ENCODE results near the gene GET3. TPM values are rescaled to one million over a fixed set of nuclear protein-coding genes. Genes with fewer than 3 reads are reported as not detected.
A peak's percentile ranks its signal among the peaks of the same experiment; 100 is the strongest.

Gene GET3
- total and polyA plus RNA-seq, 2 of the 13 experiments (the other 11 are each of a cell fraction or from before 2014, with no cell fraction given) = 57.7 to 59.4 TPM

GRCh38 chr19:12789904-12790619, 52.8 kb downstream of the GET3 start (continued):
- 0 out of 2 replicates have a peak, but pooled peaks have one; percentile 14 for TF ChIP-seq NR2C2 (CRISPR knock-in tag; IDR thresholded peaks at IDR 0.05; ENCODE audit: borderline replicate concordance)
- TF ChIP-seq RARA (CRISPR knock-in tag; IDR thresholded peaks at IDR 0.05) = peak; percentile 27; the same call in 1 of the 2 replicates
- TF ChIP-seq HOXA5 (CRISPR knock-in tag; IDR thresholded peaks at IDR 0.05) = no peak
- no peak for TF ChIP-seq E2F2 (CRISPR knock-in tag; IDR thresholded peaks at IDR 0.05; ENCODE audit: borderline replicate concordance)
- TF ChIP-seq HDAC2 (CRISPR knock-in tag; IDR thresholded peaks at IDR 0.05) = peak; percentile 47; the same call in 1 of the 2 replicates
- TF ChIP-seq SATB2 (CRISPR knock-in tag; IDR thresholded peaks at IDR 0.05) = no peak
- no peak for TF ChIP-seq ZNF800 (CRISPR knock-in tag; IDR thresholded peaks at IDR 0.05)
- peak; percentile 55; the same call in 1 of the 2 replicates for TF ChIP-seq SMAD3 (CRISPR knock-in tag; IDR thresholded peaks at IDR 0.05)
- no peak for TF ChIP-seq ZFP62 (CRISPR knock-in tag; IDR thresholded peaks at IDR 0.05)
- TF ChIP-seq PBX3 (CRISPR knock-in tag; IDR thresholded peaks at IDR 0.05; ENCODE audit: borderline replicate concordance) = no peak
- TF ChIP-seq ZNF296 (CRISPR knock-in tag; conservative IDR thresholded peaks at IDR 0.05) = no peak
- no peak; the same call in 1 of the 2 replicates for TF ChIP-seq ZBTB2 (CRISPR knock-in tag; IDR thresholded peaks at IDR 0.05; ENCODE audit: low read depth)
- 0 out of 2 replicates have a peak, but pooled peaks have one; percentile 57 for TF ChIP-seq ZNF790 (CRISPR knock-in tag; IDR thresholded peaks at IDR 0.05; ENCODE audit: borderline replicate concordance)
- TF ChIP-seq ZFP1 (CRISPR knock-in tag; IDR thresholded peaks at IDR 0.05) = no peak
- no peak for TF ChIP-seq HMG20B (CRISPR knock-in tag; conservative IDR thresholded peaks at IDR 0.05)
- no peak for TF ChIP-seq HMGXB3 (CRISPR knock-in tag; IDR thresholded peaks at IDR 0.05; ENCODE audit: borderline replicate concordance)
- no peak for TF ChIP-seq ZNF570 (CRISPR knock-in tag; IDR thresholded peaks at IDR 0.05; ENCODE audit: borderline replicate concordance)
- TF ChIP-seq SRF (IDR thresholded peaks at IDR 0.05; ENCODE audit: low read depth, low read length) = peak; percentile 98

Measured in HepG2 (cell line).